ENCODE data around the gene CIB2.

The CIB2 gene

GRCh38 chr15:78167227-78167888 is 36.1 kb upstream of the CIB2 start:
- no peak overlapping the region for H3K27ac ChIP-seq (ENCODE audit: extremely low read depth, low read depth, low read length)
- H3K36me3 ChIP-seq (ENCODE audit: control insufficient read depth in 2 of 2, insufficient read depth in 1 of 2, low read length in 2 of 2): peaks cover 71 to 93% of the 10 kb centered on the region in 2 experiments
- CTCF ChIA-PET: interaction anchor here (0.8 to 3.6 kb wide), 3 partner anchors 10 to 59 kb away, joined by 4 to 20 read pairs (median 4); no protein-coding TSS in a partner anchor
- H3K4me1 ChIP-seq (ENCODE audit: control insufficient read depth, insufficient read depth, low read length): no peaks in the 10 kb centered on the region
- H3K9me3 ChIP-seq (ENCODE audit: control insufficient read depth, insufficient read depth, low read depth, low read length): no peaks in the 10 kb centered on the region
- no peak overlapping the region for H3K4me3 ChIP-seq (ENCODE audit: low read depth, low read length)
- POLR2A ChIA-PET: no interaction called here
- no peak for TF ChIP-seq ZNF843 (tag by site-specific recombination; IDR thresholded peaks at IDR 0.05)
- no peak for TF ChIP-seq ZNF138 (tag by site-specific recombination; IDR thresholded peaks at IDR 0.05; ENCODE audit: borderline replicate concordance)
- TF ChIP-seq ZNF121 (tag by site-specific recombination; IDR thresholded peaks at IDR 0.05): no peak
- TF ChIP-seq, protein P1, sequence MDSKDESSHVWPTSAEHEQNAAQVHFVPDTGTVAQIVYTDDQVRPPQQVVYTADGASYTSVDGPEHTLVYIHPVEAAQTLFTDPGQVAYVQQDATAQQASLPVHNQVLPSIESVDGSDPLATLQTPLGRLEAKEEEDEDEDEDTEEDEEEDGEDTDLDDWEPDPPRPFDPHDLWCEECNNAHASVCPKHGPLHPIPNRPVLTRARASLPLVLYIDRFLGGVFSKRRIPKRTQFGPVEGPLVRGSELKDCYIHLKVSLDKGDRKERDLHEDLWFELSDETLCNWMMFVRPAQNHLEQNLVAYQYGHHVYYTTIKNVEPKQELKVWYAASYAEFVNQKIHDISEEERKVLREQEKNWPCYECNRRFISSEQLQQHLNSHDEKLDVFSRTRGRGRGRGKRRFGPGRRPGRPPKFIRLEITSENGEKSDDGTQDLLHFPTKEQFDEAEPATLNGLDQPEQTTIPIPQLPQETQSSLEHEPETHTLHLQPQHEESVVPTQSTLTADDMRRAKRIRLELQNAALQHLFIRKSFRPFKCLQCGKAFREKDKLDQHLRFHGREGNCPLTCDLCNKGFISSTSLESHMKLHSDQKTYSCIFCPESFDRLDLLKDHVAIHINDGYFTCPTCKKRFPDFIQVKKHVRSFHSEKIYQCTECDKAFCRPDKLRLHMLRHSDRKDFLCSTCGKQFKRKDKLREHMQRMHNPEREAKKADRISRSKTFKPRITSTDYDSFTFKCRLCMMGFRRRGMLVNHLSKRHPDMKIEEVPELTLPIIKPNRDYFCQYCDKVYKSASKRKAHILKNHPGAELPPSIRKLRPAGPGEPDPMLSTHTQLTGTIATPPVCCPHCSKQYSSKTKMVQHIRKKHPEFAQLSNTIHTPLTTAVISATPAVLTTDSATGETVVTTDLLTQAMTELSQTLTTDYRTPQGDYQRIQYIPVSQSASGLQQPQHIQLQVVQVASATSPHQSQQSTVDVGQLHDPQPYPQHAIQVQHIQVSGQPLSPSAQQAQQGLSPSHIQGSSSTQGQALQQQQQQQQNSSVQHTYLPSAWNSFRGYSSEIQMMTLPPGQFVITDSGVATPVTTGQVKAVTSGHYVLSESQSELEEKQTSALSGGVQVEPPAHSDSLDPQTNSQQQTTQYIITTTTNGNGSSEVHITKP (tag by site-specific recombination; IDR thresholded peaks at IDR 0.05): no peak
- no peak for TF ChIP-seq REST (tag by site-specific recombination; IDR thresholded peaks at IDR 0.05)
- TF ChIP-seq ZNF239 (tag by site-specific recombination; IDR thresholded peaks at IDR 0.05): no peak

GRCh38 chr15:78164010-78164409 is 32.8 kb upstream of the CIB2 start:
- Histone ChIP-seq H3K4me1 (ENCODE audit: control insufficient read depth, insufficient read depth, low read length) (no peaks in the 10 kb centered on the region), H3K9me3 (ENCODE audit: control insufficient read depth, insufficient read depth, low read depth, low read length) (no peaks in the 10 kb centered on the region), H3K4me3 (ENCODE audit: low read depth, low read length) (no peak overlapping the region), H3K36me3 (ENCODE audit: control insufficient read depth in 2 of 2, insufficient read depth in 1 of 2, low read length in 2 of 2) (peaks cover 88 to 91% of the 10 kb centered on the region in 2 experiments), H3K27ac (ENCODE audit: extremely low read depth, low read depth, low read length) (no peak overlapping the region)
- CTCF ChIA-PET: interaction anchor here (1.0 to 1.6 kb wide), 2 partner anchors 13 to 78 kb away, joined by 3 to 4 read pairs; no protein-coding TSS in a partner anchor
- POLR2A ChIA-PET: no interaction called here
- TF ChIP-seq ZNF341 (tag by site-specific recombination; IDR thresholded peaks at IDR 0.05; ENCODE audit: low read depth) (no peak), ZNF701 (tag by site-specific recombination; IDR thresholded peaks at IDR 0.05) (no peak), ZNF704 (tag by site-specific recombination; IDR thresholded peaks at IDR 0.05) (no peak), ZNF830 (tag by site-specific recombination; IDR thresholded peaks at IDR 0.05; ENCODE audit: low read depth) (no peak), ZNF394 (tag by site-specific recombination; IDR thresholded peaks at IDR 0.05; ENCODE audit: borderline replicate concordance) (no peak)
- TF ChIP-seq, protein P2, sequence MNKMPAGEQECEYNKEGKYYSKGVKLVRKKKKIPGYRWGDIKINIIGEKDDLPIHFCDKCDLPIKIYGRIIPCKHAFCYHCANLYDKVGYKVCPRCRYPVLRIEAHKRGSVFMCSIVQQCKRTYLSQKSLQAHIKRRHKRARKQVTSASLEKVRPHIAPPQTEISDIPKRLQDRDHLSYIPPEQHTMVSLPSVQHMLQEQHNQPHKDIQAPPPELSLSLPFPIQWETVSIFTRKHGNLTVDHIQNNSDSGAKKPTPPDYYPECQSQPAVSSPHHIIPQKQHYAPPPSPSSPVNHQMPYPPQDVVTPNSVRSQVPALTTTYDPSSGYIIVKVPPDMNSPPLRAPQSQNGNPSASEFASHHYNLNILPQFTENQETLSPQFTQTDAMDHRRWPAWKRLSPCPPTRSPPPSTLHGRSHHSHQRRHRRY (tag by site-specific recombination; IDR thresholded peaks at IDR 0.05): no peak
